Activated CD4-positive, alpha-beta T cell treated with anti-CD3 and anti-CD28 coated beads for 36 hours (primary cell): ENCODE data around the gene RERE. TPM values are rescaled to one million over a fixed set of nuclear protein-coding genes. Genes with fewer than 3 reads are reported as not detected.

Source experiments
- ATAC-seq: fragments of 200-7000 bp; cut with Tn5 transposase; one replicate; pipeline ENCODE4 v1.10.0; 2021; ENCODE audit warnings: mild to moderate bottlenecking, moderate library complexity
- CTCF ChIA-PET: fragments of 350-600 bp; sonication (Branson Sonifier 250); formaldehyde crosslinking; loops from one replicate; lab custom pipeline; 2021; ENCODE audit warnings: antibody characterized with exemption; lab: Charles Lee
- POLR2A ChIA-PET: fragments of 350-600 bp; sonication (Branson Sonifier 250); formaldehyde crosslinking; loops from one replicate; lab custom pipeline; 2021; ENCODE audit warnings: antibody characterized with exemption, inconsistent platforms; lab: Charles Lee
- DNase-seq: peaks from one replicate; pipeline ENCODE4 v3.0.0-alpha.2; 2020
- H3K27ac Mint-ChIP-seq: one replicate; pipeline ENCODE4 v1.8.0; 2021; ENCODE audit warnings: mixed read lengths
- H3K27me3 Mint-ChIP-seq: one replicate; pipeline ENCODE4 v1.8.0; 2021; ENCODE audit warnings: mixed read lengths
- H3K36me3 Mint-ChIP-seq: one replicate; pipeline ENCODE4 v1.8.0; 2021; ENCODE audit warnings: low read depth, mixed read lengths
- H3K4me1 Mint-ChIP-seq: one replicate; pipeline ENCODE4 v1.8.0; 2021; ENCODE audit warnings: mixed read lengths
- H3K4me3 Mint-ChIP-seq: one replicate; pipeline ENCODE4 v1.8.0; 2021; ENCODE audit warnings: mild to moderate bottlenecking, moderate library complexity, mixed read lengths
- H3K9me3 Mint-ChIP-seq: one replicate; pipeline ENCODE4 v1.8.0; 2021; ENCODE audit warnings: low read depth, mixed read lengths
- intact Hi-C, 2 experiments: fragments of 100-400 bp; cut with DNase I in 1 of 2; cut with micrococcal nuclease in 1 of 2; formaldehyde crosslinking; loops; one replicate each; pipeline versions ENCODE4 v1.14.2 to v1.15.1; 2022 to 2024; cut with DNase I, micrococcal nuclease
- total RNA-seq, 2 experiments: library from RNA; stranded (reverse); gene quantifications; one replicate each; pipeline ENCODE4 v1.2.3, GENCODE V29; 2021

Gene RERE
- total RNA-seq, 2 experiments from 2014 or later = 57.4 to 71.6 TPM

DNA sequence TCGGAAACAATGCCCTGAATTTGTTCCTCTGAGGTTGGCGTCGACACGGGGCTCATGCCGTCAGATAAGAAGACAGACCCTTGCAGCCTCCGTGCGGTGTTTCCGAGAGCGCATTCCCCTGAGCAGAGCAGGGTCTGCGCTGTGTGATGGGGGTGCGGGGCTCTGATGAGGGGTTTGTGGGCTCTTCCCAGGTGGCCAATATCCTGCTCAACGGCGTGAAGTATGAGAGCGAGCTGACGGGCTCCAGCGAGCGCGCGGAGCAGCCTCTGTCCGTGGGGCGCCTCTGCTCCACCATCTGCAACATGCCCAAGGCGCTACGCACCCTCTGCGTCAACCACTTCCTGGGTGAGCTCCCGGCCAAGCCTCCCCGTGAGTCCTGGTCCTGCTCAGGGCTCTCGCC lies 482.2 kb downstream of the RERE start:
- peaks cover 1% of the 10 kb centered on the region for H3K9me3 Mint-ChIP-seq
- intact Hi-C loops = no loop called here
- CTCF ChIA-PET = interaction anchor here (1.1 kb wide), 1 partner anchor 271 kb away, joined by 3 read pairs; no protein-coding TSS in a partner anchor
- DNase-seq (no peak), ATAC-seq (no peak)
- H3K27me3 Mint-ChIP-seq = no peaks in the 10 kb centered on the region
- peaks cover 3% of the 10 kb centered on the region for H3K36me3 Mint-ChIP-seq
- POLR2A ChIA-PET = interaction anchor here (0.6 kb wide), 1 partner anchor 293 kb away, joined by 3 read pairs; no protein-coding TSS in a partner anchor
- no peak overlapping the region for H3K4me3 Mint-ChIP-seq
- H3K4me1 Mint-ChIP-seq = no peaks in the 10 kb centered on the region
- no peak overlapping the region for H3K27ac Mint-ChIP-seq

DNA sequence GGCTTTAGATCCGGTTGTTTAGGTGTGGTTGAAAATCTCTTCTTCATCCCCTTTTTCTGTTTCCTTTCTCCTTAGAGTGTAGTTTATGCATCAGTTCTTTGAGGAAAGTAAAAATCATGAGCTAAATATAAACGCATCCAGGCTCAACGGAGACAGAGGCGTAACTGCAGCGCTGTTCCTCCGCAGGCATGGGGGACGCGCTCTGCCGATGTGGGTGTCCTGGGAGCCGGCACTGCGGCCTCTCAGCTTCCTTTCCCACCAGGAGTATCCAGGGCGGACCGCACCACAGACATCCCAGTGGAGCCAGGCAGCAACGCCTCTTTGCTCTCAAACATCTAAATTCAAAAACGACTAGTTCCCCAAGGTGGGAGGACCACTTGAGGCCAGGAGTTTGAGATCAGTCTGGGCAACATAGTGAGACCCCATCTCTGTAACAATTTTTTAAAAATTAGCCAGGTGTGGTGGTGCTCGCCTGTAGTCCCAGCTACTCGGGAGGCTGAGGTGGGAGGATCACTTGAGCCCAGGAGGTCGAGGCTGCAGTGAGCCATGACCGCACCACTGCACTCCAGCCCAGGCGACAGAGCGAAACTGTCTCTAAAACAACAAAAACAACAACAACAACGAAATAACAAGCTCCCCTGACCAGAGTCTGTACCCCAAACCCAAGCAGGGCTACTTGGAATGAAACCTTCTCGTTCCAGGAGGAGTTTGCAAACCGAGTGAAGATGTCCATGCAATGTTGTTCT lies 483.2 kb downstream of the RERE start:
- H3K27ac Mint-ChIP-seq = no peak overlapping the region
- POLR2A ChIA-PET = interaction anchor here (0.6 kb wide), 1 partner anchor 54 kb away, joined by 3 read pairs; no protein-coding TSS in a partner anchor
- ATAC-seq (no peak), DNase-seq (no peak)
- intact Hi-C loops = no loop called here
- H3K4me1 Mint-ChIP-seq = no peaks in the 10 kb centered on the region
- peaks cover 1% of the 10 kb centered on the region for H3K9me3 Mint-ChIP-seq
- CTCF ChIA-PET = interaction anchor here (1.1 kb wide), 1 partner anchor 270 kb away, joined by 3 read pairs; no protein-coding TSS in a partner anchor
- H3K36me3 Mint-ChIP-seq = peaks cover 3% of the 10 kb centered on the region
- H3K27me3 Mint-ChIP-seq = no peaks in the 10 kb centered on the region
- no peak overlapping the region for H3K4me3 Mint-ChIP-seq

DNA sequence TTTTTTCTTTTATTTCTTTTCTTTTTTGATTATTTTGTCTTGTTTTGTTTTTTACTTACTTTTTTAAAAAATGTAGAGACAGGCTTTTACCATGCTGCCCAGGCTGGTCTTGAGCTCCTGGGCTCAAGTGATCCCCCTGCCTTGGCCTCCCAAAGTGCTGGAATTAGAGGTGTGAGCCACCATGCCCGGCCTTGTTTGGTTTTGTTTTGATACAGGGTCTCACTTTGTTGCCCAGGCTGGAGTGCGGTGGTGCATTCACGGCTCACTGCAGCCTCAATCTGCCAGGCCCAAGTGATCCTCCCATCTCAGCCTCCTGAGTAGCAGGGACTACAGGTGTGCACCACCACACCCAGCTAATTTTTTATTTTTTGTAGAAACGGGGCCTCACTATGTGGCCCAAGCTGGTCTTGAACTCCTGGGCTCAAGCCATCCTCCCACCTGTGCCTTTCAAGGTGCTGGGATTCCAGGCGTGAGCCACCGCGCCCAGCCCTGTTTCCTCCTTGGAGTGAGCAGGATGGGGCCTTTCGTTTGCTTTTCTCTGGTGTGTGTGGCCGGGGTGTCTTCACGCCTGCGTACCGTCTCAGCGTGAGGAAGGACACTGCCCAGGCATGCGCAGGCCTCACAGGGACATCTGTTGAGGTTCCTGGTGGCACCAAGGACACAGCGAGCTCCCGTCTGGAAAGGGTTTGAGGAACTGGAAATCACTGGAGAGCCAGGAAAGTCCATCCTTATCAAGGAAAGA lies 484.0 kb downstream of the RERE start:
- ChIA-PET CTCF (no interaction called here), POLR2A (no interaction called here)
- intact Hi-C loops = no loop called here
- H3K36me3 Mint-ChIP-seq = peaks cover 3% of the 10 kb centered on the region
- no peak overlapping the region for H3K4me3 Mint-ChIP-seq
- no peaks in the 10 kb centered on the region for H3K27me3 Mint-ChIP-seq
- DNase-seq = no peak
- ATAC-seq = no peak
- H3K27ac Mint-ChIP-seq = no peak overlapping the region
- H3K4me1 Mint-ChIP-seq = no peaks in the 10 kb centered on the region
- H3K9me3 Mint-ChIP-seq = peaks cover 1% of the 10 kb centered on the region

DNA sequence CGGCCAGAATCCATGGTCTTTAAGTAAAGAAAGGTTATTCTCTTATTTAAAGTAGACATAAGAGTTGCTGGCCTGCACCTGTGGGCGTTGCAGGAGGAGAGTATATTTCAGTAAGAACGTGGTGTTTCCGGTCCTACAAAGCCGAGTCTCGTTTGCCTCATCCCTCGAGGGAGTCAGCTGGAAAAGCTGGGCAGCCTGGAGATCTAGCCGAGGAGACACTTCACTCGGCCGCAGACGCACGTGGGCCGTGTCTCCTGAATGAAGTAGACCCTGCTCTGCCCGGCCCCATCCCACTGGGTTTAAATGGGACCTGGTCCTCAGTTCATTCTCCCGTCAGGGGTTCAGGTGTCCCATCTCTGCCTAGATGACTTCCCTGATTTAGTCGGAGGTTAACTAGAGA lies 484.6 kb downstream of the RERE start:
- H3K27me3 Mint-ChIP-seq = no peaks in the 10 kb centered on the region
- H3K27ac Mint-ChIP-seq = no peak overlapping the region
- no peak overlapping the region for H3K4me3 Mint-ChIP-seq
- DNase-seq = no peak
- POLR2A ChIA-PET = no interaction called here
- no peaks in the 10 kb centered on the region for H3K4me1 Mint-ChIP-seq
- ATAC-seq = no peak
- H3K36me3 Mint-ChIP-seq = peaks cover 3% of the 10 kb centered on the region
- peaks cover 1% of the 10 kb centered on the region for H3K9me3 Mint-ChIP-seq
- intact Hi-C loops = no loop called here
- CTCF ChIA-PET = no interaction called here

DNA sequence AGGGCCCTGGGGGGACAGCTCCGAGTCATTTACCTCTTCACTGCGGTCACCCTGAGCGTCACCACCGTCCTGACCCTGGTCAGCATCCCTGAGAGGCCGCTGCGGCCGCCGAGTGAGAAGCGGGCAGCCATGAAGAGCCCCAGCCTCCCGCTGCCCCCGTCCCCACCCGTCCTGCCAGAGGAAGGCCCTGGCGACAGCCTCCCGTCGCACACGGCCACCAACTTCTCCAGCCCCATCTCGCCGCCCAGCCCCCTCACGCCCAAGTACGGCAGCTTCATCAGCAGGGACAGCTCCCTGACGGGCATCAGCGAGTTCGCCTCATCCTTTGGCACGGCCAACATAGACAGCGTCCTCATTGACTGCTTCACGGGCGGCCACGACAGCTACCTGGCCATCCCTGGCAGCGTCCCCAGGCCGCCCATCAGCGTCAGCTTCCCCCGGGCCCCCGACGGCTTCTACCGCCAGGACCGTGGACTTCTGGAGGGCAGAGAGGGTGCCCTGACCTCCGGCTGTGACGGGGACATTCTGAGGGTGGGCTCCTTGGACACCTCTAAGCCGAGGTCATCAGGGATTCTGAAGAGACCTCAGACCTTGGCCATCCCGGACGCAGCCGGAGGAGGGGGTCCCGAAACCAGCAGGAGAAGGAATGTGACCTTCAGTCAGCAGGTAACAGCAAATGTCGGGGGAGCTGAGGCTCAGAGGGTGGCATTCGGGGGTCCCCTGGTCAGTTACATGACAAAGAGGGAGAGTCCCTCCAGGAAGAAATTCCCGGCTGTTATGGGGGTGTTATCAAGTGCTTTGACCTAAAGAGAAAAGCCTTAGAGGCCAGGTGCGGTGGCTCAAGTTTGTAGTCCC lies 486.9 kb downstream of the RERE start:
- H3K4me3 Mint-ChIP-seq = no peak overlapping the region
- H3K27ac Mint-ChIP-seq = no peak overlapping the region
- POLR2A ChIA-PET = no interaction called here
- CTCF ChIA-PET = no interaction called here
- intact Hi-C loops = no loop called here
- ATAC-seq = no peak
- no peaks in the 10 kb centered on the region for H3K4me1 Mint-ChIP-seq
- H3K9me3 Mint-ChIP-seq = no peaks in the 10 kb centered on the region
- H3K27me3 Mint-ChIP-seq = no peaks in the 10 kb centered on the region
- no peak for DNase-seq
- H3K36me3 Mint-ChIP-seq = peaks cover 1% of the 10 kb centered on the region

DNA sequence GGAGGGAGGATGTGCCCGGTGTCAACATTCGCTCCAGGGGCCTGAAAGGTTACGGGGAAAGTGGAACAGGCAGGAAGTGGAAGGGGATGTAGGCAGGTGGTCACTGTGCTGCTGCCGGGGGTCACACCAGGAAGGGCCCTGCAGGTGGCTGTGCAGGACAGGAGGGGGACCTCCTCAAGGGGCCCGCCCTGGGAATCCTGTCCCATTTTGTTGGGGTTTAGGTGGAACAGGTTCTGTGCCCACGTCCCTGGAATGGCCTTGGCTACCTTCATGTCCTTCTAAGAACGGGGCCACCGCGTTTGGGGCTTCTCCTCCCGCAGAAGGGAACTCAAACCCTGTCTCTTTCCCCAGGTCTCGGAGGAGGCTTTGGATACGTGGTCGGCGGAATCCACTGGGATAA lies 487.6 kb downstream of the RERE start:
- POLR2A ChIA-PET = no interaction called here
- intact Hi-C loops = no loop called here
- Mint-ChIP-seq H3K27ac (no peak overlapping the region), H3K9me3 (no peaks in the 10 kb centered on the region), H3K36me3 (peaks cover 1% of the 10 kb centered on the region), H3K4me3 (no peak overlapping the region), H3K4me1 (no peaks in the 10 kb centered on the region), H3K27me3 (no peaks in the 10 kb centered on the region)
- DNase-seq (no peak), ATAC-seq (no peak)
- CTCF ChIA-PET = no interaction called here

DNA sequence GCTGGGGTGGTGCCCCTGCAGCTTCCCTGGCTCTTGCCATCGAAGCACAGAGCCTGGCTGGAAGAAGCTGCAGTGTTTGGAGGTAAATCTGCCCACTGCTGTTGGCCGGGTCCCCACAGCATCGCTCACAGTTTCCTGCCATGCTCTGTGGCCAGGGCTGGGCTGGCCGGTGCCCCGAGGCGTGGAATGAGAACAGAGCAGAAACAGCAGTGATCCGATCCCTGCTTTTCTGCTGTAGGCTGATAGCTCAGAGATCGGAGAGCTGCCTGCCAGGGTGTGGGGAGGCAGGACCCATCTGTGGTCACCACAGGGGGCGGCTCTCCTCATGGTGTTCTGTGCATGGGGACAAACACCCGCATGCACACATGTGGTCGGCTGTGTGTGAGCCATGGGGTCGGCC lies 488.0 kb downstream of the RERE start:
- Mint-ChIP-seq H3K9me3 (no peaks in the 10 kb centered on the region), H3K4me1 (no peaks in the 10 kb centered on the region), H3K27me3 (no peaks in the 10 kb centered on the region), H3K4me3 (no peak overlapping the region), H3K27ac (no peak overlapping the region), H3K36me3 (peaks cover 1% of the 10 kb centered on the region)
- DNase-seq (no peak), ATAC-seq (no peak)
- CTCF ChIA-PET = interaction anchor here (0.6 kb wide), 1 partner anchor 7 kb away, joined by 5 read pairs; no protein-coding TSS in a partner anchor
- intact Hi-C loops = no loop called here
- POLR2A ChIA-PET = no interaction called here

DNA sequence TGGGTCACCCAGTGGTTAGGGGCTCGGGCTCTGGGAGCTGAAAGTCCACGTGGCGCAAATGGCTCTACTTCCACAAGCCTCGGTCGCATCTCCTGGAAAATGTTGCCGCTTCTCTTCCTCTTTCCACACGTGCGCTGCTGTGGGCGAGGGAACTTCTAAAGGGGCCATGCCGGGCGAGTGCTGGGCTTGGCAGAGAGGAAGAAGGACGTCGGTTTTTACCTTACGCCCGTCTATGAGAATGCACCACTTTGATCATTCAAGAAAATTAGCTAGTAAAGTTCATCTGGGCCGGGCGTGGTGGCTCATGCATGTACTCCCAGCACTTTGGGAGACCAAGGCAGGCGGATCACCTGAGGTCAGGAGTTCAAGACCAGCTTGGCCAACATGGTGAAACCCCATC lies 489.2 kb downstream of the RERE start:
- H3K36me3 Mint-ChIP-seq = peaks cover 1% of the 10 kb centered on the region

DNA sequence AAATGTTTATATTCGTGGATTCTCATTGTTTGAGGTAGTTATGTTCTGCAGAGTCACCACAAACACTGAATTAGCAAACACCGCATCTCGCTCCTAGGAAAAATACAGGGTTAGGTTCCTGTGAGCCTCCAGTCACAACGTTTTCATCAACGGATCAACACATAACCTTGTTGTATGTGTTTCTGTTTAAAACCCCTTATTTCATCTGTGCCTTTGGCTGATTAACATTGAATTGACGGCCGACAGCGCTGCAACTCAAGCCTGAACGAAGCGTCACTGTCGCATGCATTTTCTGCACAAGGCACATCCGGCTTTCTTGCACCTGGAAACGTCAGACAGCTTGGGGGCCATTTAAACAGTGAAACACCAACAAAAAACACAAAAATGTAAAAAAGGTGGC lies 491.2 kb downstream of the RERE start:
- Mint-ChIP-seq H3K9me3 (peaks cover 2% of the 10 kb centered on the region), H3K27me3 (no peaks in the 10 kb centered on the region), H3K4me1 (peaks cover 5% of the 10 kb centered on the region), H3K27ac (no peak overlapping the region), H3K4me3 (no peak overlapping the region), H3K36me3 (peaks cover 1% of the 10 kb centered on the region)
- ATAC-seq (no peak), DNase-seq (no peak)
- intact Hi-C loops = no loop called here
- POLR2A ChIA-PET = no interaction called here
- CTCF ChIA-PET = interaction anchor here (1.3 kb wide), 1 partner anchor 311 kb away, joined by 5 read pairs; no protein-coding TSS in a partner anchor

More for the DNA sequence above, 489.2 kb downstream of the RERE start:
- H3K4me1 Mint-ChIP-seq = no peaks in the 10 kb centered on the region
- intact Hi-C loops = no loop called here
- DNase-seq (no peak), ATAC-seq (no peak)
- no peak overlapping the region for H3K27ac Mint-ChIP-seq
- ChIA-PET CTCF (no interaction called here), POLR2A (no interaction called here)
- no peaks in the 10 kb centered on the region for H3K9me3 Mint-ChIP-seq
- no peaks in the 10 kb centered on the region for H3K27me3 Mint-ChIP-seq
- H3K4me3 Mint-ChIP-seq = no peak overlapping the region

DNA sequence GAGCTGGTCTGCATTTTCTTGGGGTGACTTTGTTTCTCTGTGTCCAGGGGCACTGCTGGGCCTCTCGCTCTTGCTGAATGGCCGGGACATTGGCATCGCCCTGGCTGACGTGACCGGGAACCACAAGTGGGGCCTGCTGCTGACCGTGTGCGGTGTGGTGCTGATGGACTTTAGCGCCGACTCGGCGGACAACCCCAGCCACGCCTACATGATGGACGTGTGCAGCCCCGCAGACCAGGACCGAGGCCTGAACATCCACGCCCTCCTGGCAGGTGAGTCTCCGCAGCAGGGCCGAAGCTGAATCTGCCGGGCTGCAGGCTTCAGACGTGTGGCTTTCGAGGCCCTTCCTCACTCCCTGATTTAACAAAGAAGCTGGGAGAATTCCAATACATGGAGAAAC lies 491.7 kb downstream of the RERE start:
- intact Hi-C loops = no loop called here
- Mint-ChIP-seq H3K4me3 (no peak overlapping the region), H3K27me3 (no peaks in the 10 kb centered on the region), H3K4me1 (peaks cover 6% of the 10 kb centered on the region), H3K27ac (no peak overlapping the region), H3K9me3 (peaks cover 2% of the 10 kb centered on the region), H3K36me3 (peaks cover 1% of the 10 kb centered on the region)
- no peak for ATAC-seq
- no peak for DNase-seq
- POLR2A ChIA-PET = no interaction called here
- CTCF ChIA-PET = interaction anchor here (1.3 kb wide), 1 partner anchor 311 kb away, joined by 5 read pairs; no protein-coding TSS in a partner anchor

DNA sequence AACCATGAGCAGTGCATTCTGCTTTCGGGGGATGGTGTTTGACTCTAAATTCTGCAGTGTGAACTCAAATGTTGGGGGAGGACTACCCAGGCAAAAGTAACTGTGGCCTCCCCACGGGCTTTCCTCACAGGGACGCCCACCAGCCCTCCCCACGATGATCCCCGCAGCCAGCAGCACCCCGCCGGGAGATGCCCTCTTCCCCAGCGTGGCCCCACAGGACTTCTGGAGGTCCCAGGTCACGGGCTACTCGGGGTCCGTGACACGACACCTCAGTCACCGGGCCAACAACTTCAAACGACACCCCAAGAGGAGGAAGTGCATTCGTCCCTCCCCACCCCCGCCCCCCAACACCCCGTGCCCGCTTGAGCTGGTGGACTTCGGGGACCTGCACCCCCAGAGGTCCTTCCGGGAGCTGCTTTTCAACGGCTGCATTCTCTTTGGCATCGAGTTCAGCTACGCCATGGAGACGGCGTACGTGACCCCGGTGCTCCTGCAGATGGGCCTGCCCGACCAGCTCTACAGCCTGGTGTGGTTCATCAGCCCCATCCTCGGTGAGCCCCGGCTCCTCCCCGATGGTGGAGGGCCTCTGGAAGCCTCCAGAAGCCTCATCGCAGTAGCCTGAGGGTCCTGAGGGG lies 493.1 kb downstream of the RERE start:
- Mint-ChIP-seq H3K36me3 (peaks cover 1% of the 10 kb centered on the region), H3K27me3 (no peaks in the 10 kb centered on the region), H3K9me3 (peaks cover 2% of the 10 kb centered on the region), H3K27ac (no peak overlapping the region), H3K4me1 (peaks cover 6% of the 10 kb centered on the region), H3K4me3 (no peak overlapping the region)
- intact Hi-C loops = no loop called here
- DNase-seq (no peak), ATAC-seq (no peak)
- ChIA-PET POLR2A (no interaction called here), CTCF (interaction anchor here (0.6 to 1.5 kb wide), 2 partner anchors 25 to 515 kb away, joined by 3 to 4 read pairs; no protein-coding TSS in a partner anchor)
